Right lobe of liver (tissue), 4 donors: ENCODE results near the gene HERC3.

ENCODE experiments used
- POLR2A ChIP-seq: fragments of 450-650 bp; IDR thresholded peaks from one replicate; pipeline ENCODE4 v1.6.1; 2017; ENCODE audit warnings: antibody characterized with exemption, mild to moderate bottlenecking
- TF ChIP-seq, protein P1 (sequence below), 4 donors: fragments of 200-600 bp in 3 of 4; fragments of 450-650 bp in 1 of 4; IDR thresholded peaks; one replicate each; pipeline versions ENCODE4 v1.5.1 to v1.8.0; 2016 to 2022; ENCODE audit warnings: antibody characterized with exemption in 4 of 4, mild to moderate bottlenecking in 2 of 4
- donor health status: DM: no; HTN: no; CAD: no.
- donor health status: DM: no; HTN: no; CAD: no.
- donor health status: DM: no; HTN: yes; CAD: no.

GRCh38 chr4:88731381-88731780 is 139.1 kb downstream of the HERC3 start:
- TF ChIP-seq, protein P1, sequence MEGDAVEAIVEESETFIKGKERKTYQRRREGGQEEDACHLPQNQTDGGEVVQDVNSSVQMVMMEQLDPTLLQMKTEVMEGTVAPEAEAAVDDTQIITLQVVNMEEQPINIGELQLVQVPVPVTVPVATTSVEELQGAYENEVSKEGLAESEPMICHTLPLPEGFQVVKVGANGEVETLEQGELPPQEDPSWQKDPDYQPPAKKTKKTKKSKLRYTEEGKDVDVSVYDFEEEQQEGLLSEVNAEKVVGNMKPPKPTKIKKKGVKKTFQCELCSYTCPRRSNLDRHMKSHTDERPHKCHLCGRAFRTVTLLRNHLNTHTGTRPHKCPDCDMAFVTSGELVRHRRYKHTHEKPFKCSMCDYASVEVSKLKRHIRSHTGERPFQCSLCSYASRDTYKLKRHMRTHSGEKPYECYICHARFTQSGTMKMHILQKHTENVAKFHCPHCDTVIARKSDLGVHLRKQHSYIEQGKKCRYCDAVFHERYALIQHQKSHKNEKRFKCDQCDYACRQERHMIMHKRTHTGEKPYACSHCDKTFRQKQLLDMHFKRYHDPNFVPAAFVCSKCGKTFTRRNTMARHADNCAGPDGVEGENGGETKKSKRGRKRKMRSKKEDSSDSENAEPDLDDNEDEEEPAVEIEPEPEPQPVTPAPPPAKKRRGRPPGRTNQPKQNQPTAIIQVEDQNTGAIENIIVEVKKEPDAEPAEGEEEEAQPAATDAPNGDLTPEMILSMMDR (IDR thresholded peaks at IDR 0.05) = no peak
- no peak for TF ChIP-seq POLR2A
